OCI-LY1 (cell line): ENCODE data around the gene TMEM203.

Source experiments
- H2AFZ ChIP-seq: fragments of 200-600 bp; sonication (generic), shearing (Covaris generic); 2 replicates; pipeline ENCODE4 v1.6.0; 2014; ENCODE audit warnings: antibody characterized with exemption, mild to moderate bottlenecking, low read length
- H3F3A ChIP-seq: fragments of 200-600 bp; sonication (generic), shearing (Covaris generic); 2 replicates; pipeline ENCODE4 v1.6.0; 2014; ENCODE audit warnings: mild to moderate bottlenecking, antibody characterized with exemption, low read length, moderate library complexity; ENCODE audit not compliant: insufficient read depth
- H3K27ac ChIP-seq: fragments of 200-600 bp; sonication (generic); 2 replicates; pipeline ENCODE4 v1.5.1; 2014; ENCODE audit warnings: low read length, mixed run types, mild to moderate bottlenecking, low read depth; ENCODE audit not compliant: poor library complexity, severe bottlenecking
- H3K27me3 ChIP-seq: fragments of 200-600 bp; sonication (generic); 2 replicates; pipeline ENCODE4 v1.6.0; 2014; ENCODE audit warnings: antibody characterized with exemption, mild to moderate bottlenecking, low read length, moderate library complexity; ENCODE audit not compliant: insufficient read depth
- H3K36me3 ChIP-seq: fragments of 200-600 bp; sonication (generic); 2 replicates; pipeline ENCODE4 v1.6.1; 2014; ENCODE audit warnings: mild to moderate bottlenecking, antibody characterized with exemption, low read length, moderate library complexity, mixed read lengths; ENCODE audit not compliant: insufficient read depth
- H3K4me1 ChIP-seq: fragments of 200-600 bp; sonication (generic); 2 replicates; pipeline ENCODE4 v1.5.1; 2014; ENCODE audit warnings: mild to moderate bottlenecking, low read length, moderate library complexity; ENCODE audit not compliant: insufficient read depth, severe bottlenecking
- H3K4me2 ChIP-seq: fragments of 200-600 bp; sonication (generic), shearing (Covaris generic); 2 replicates; pipeline ENCODE4 v1.6.1; 2014; ENCODE audit warnings: low read length
- H3K4me3 ChIP-seq: fragments of 200-600 bp; sonication (generic); 2 replicates; pipeline ENCODE4 v1.5.1; 2014; ENCODE audit warnings: low read length, low read depth, mild to moderate bottlenecking, mixed read lengths; ENCODE audit not compliant: poor library complexity, severe bottlenecking
- H3K79me2 ChIP-seq: fragments of 200-600 bp; shearing (Covaris generic); 2 replicates; pipeline ENCODE4 v1.6.1; 2016; ENCODE audit warnings: mixed run types, low read length, mixed read lengths; ENCODE audit not compliant: insufficient read depth
- H3K9ac ChIP-seq: fragments of 200-600 bp; sonication (generic), shearing (Covaris generic); 2 replicates; pipeline ENCODE4 v1.6.1; 2014; ENCODE audit warnings: mild to moderate bottlenecking, low read length, mixed read lengths
- H3K9me2 ChIP-seq: fragments of 200-600 bp; sonication (generic), shearing (Covaris generic); 2 replicates; pipeline ENCODE4 v1.6.1; 2014; ENCODE audit warnings: low read depth, mild to moderate bottlenecking, low read length, mixed read lengths
- H3K9me3 ChIP-seq: fragments of 200-600 bp; shearing (Covaris generic); 2 replicates; pipeline ENCODE4 v1.6.1; 2014; ENCODE audit warnings: low read length, mixed read lengths
- H4K20me1 ChIP-seq: fragments of 200-600 bp; sonication (generic), shearing (Covaris generic); 2 replicates; pipeline ENCODE4 v1.6.0; 2016; ENCODE audit warnings: mild to moderate bottlenecking, low read length; ENCODE audit not compliant: insufficient read depth
- CTCF ChIP-seq: fragments of 200-600 bp; sonication (generic), shearing (Covaris generic); IDR thresholded peaks from 2 replicates; pipeline ENCODE4 v1.5.1; 2017; ENCODE audit warnings: mild to moderate bottlenecking, antibody characterized with exemption, low read length, moderate library complexity, mixed read lengths
- EZH2 ChIP-seq: fragments of 200-600 bp; sonication (generic), shearing (Covaris generic); IDR thresholded peaks from 2 replicates; pipeline ENCODE4 v1.8.0; 2017; ENCODE audit warnings: borderline replicate concordance, mixed run types, mild to moderate bottlenecking, antibody characterized with exemption, low read length, moderate library complexity, mixed read lengths

The TMEM203 gene

DNA sequence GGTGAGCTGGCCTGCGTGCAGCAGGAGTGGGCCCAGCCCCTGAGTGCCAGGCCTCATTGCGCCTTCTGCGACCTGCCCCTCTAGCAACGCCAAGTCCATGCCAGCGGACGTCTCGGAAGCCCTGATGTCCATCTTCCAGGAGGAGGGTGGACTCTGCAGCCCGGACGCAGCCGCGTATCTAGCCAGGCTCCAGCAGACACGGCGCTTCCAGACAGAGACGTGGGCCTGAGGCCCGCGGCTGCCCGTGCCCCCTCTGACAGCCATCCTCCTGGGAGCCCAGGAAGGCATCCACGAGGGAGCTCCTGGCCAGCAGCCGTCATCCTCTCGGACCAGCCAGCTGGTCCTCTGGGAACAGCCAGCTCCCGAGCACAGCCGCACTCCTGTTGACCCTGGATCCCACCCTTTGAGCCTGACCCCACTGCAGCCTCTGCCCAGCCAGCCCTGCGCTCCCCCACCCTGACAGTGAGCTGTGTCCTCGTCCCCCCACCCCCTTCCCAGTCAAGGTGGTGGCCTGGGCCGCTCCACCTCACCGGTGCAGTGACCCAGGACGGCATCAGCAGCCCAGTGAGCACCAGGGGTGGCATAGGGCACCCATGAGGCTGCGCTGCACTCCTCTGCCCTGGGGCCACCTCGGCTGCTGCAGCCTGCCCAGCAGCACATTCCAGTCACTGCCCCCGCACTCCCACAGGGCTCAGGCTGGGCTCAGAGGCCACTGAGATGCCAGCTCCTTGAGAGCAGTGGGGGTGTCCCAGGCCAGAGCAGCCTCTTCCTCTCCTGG is 10.9 kb upstream of the TMEM203 start:
- H3K4me2 ChIP-seq: no peak overlapping the region
- H3K27ac ChIP-seq: no peak overlapping the region
- no peaks in the 10 kb centered on the region for H3K9me2 ChIP-seq
- no peaks in the 10 kb centered on the region for H3K9me3 ChIP-seq
- H3K4me1 ChIP-seq: peaks cover 20% of the 10 kb centered on the region
- peaks cover 6% of the 10 kb centered on the region; the same call in 1 of the 2 replicates for H3K36me3 ChIP-seq
- H3K4me3 ChIP-seq: no peak overlapping the region
- no peaks in the 10 kb centered on the region for H3K79me2 ChIP-seq
- TF ChIP-seq EZH2 (no peak), CTCF (no peak)
- H3K27me3 ChIP-seq: no peaks in the 10 kb centered on the region
- no peaks in the 10 kb centered on the region for H3F3A ChIP-seq
- H4K20me1 ChIP-seq: no peaks in the 10 kb centered on the region
- H3K9ac ChIP-seq: no peak overlapping the region; the same call in 1 of the 2 replicates
- H2AFZ ChIP-seq: no peak overlapping the region

DNA sequence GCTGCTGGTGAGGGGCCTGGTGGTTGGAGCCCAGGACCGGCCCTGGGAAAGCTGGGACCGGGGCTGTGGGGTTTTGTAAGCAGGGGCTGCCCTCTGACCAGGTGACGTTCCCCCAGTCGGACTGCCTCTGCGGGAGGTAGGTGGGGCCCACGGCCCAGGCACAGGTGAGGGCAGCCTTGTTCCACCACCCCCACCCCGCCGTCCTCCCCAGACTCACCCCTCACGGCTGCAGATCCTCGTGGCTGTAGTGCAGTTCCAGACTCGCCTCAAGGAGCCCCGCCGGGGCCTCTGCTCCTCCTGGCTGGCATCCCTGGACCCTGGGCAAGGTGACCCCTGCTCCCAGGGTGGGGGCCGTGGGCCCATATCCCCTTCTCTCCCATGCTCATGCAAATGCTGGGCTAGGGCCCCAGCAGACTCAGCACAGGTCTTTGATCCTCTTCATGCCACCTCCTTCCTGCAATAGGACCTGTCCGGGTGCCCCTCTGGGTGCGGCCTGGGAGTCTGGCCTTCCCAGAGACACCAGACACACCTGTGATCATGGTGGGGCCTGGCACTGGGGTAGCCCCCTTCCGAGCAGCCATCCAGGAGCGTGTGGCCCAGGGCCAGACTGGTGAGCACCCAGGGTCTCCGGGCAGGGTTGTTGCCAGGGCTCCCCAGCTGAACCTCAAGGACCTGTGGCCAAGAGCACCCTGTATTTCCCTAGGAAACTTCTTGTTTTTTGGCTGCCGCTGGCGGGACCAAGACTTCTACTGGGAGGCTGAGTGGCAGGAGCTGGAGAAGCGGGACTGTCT is 9.9 kb upstream of the TMEM203 start:
- H3K4me1 ChIP-seq: peaks cover 20% of the 10 kb centered on the region
- no peak overlapping the region for H3K4me3 ChIP-seq
- no peak overlapping the region for H3K9ac ChIP-seq
- H3K9me3 ChIP-seq: no peaks in the 10 kb centered on the region
- H3K27ac ChIP-seq: no peak overlapping the region
- no peaks in the 10 kb centered on the region for H3F3A ChIP-seq
- no peak overlapping the region for H2AFZ ChIP-seq
- no peak overlapping the region for H3K4me2 ChIP-seq
- no peaks in the 10 kb centered on the region for H3K27me3 ChIP-seq
- no peaks in the 10 kb centered on the region for H3K9me2 ChIP-seq
- H3K79me2 ChIP-seq: no peaks in the 10 kb centered on the region
- H4K20me1 ChIP-seq: no peaks in the 10 kb centered on the region
- peaks cover 6% of the 10 kb centered on the region; the same call in 1 of the 2 replicates for H3K36me3 ChIP-seq
- TF ChIP-seq EZH2 (no peak), CTCF (no peak)

- H3K9me2 ChIP-seq: no peaks in the 10 kb centered on the region
- H3K4me2 ChIP-seq: no peak overlapping the region
- H3K9me3 ChIP-seq: no peaks in the 10 kb centered on the region
- peaks cover 12% of the 10 kb centered on the region; the same call in 1 of the 2 replicates for H3K36me3 ChIP-seq
- no peak overlapping the region for H3K4me3 ChIP-seq
- no peak for TF ChIP-seq EZH2
- no peak for TF ChIP-seq CTCF
- no peaks in the 10 kb centered on the region for H3K79me2 ChIP-seq
- H4K20me1 ChIP-seq: no peaks in the 10 kb centered on the region
- no peak overlapping the region for H2AFZ ChIP-seq
- no peak overlapping the region for H3K27ac ChIP-seq
- no peaks in the 10 kb centered on the region for H3F3A ChIP-seq
- no peak overlapping the region for H3K9ac ChIP-seq
- H3K27me3 ChIP-seq: no peaks in the 10 kb centered on the region
- peaks cover 20% of the 10 kb centered on the region for H3K4me1 ChIP-seq
Measured at GRCh38 chr9:137214620-137215019, 9.2 kb upstream of the TMEM203 start.
